NCI-H146 treated with DMSO at 0.1 percent for 48 hours (cell line): ENCODE results near the gene SEC14L5.

Experiments used
- DNase-seq: peaks from one replicate; lab custom pipeline; 2025; ENCODE audit not compliant: unreplicated experiment; lab: John Stamatoyannopoulos, UW

The SEC14L5 gene

GRCh38 chr16:5010576-5011329, 52.6 kb downstream of the SEC14L5 start:
- no peak for DNase-seq

GRCh38 chr16:5011637-5012036, 53.5 kb downstream of the SEC14L5 start:
- DNase-seq = no peak

- no peak for DNase-seq
Observed at GRCh38 chr16:5012887-5013286, 54.8 kb downstream of the SEC14L5 start.

- DNase-seq = no peak
Observed at GRCh38 chr16:5015351-5015750, 57.2 kb downstream of the SEC14L5 start.

- no peak for DNase-seq
Observed at GRCh38 chr16:5015887-5016286, 57.8 kb downstream of the SEC14L5 start.

GRCh38 chr16:5016967-5017677, 59.0 kb downstream of the SEC14L5 start:
- DNase-seq = no peak

GRCh38 chr16:5017678-5017969, 59.5 kb downstream of the SEC14L5 start:
- DNase-seq = no peak

- no peak for DNase-seq
Observed at GRCh38 chr16:5018793-5019192, 60.7 kb downstream of the SEC14L5 start.

GRCh38 chr16:5019775-5020174, 61.6 kb downstream of the SEC14L5 start:
- DNase-seq = no peak

GRCh38 chr16:5020551-5020950, 62.4 kb downstream of the SEC14L5 start:
- DNase-seq = no peak

- no peak for DNase-seq
Observed at GRCh38 chr16:5022521-5022920, 64.4 kb downstream of the SEC14L5 start.

GRCh38 chr16:5024632-5025031, 66.5 kb downstream of the SEC14L5 start:
- peak; percentile 51 for DNase-seq

GRCh38 chr16:5025171-5025632, 67.1 kb downstream of the SEC14L5 start:
- peak; percentile 52 for DNase-seq

GRCh38 chr16:5026664-5027063, 68.5 kb downstream of the SEC14L5 start:
- DNase-seq = no peak

GRCh38 chr16:5027086-5027485, 69.0 kb downstream of the SEC14L5 start:
- DNase-seq = no peak

GRCh38 chr16:5027575-5028235, 69.6 kb downstream of the SEC14L5 start:
- no peak for DNase-seq

- no peak for DNase-seq
Observed at GRCh38 chr16:5028950-5029475, 70.9 kb downstream of the SEC14L5 start.

- no peak for DNase-seq
Observed at GRCh38 chr16:5030251-5030870, 72.2 kb downstream of the SEC14L5 start.

GRCh38 chr16:5031601-5032000, 73.5 kb downstream of the SEC14L5 start:
- DNase-seq = no peak

- no peak for DNase-seq
Observed at GRCh38 chr16:5032748-5033167, 74.6 kb downstream of the SEC14L5 start.
